Subcutaneous abdominal adipose tissue (tissue), 5 donors: ENCODE data around the gene RAP2A.

Experiments
- H3K27ac ChIP-seq: one replicate; pipeline ENCODE4 v1.7.0; 2013; ENCODE audit warnings: low read depth, mild to moderate bottlenecking, inconsistent platforms, low read length, moderate library complexity
- H3K27me3 ChIP-seq, 5 donors: one replicate each; pipeline ENCODE4 v1.7.0; 2013; ENCODE audit warnings: low read length in 5 of 5, inconsistent platforms in 1 of 5; ENCODE audit not compliant: control insufficient read depth in 5 of 5, insufficient read depth in 4 of 5
- H3K36me3 ChIP-seq, 5 donors: one replicate each; pipeline ENCODE4 v1.7.0; 2013; ENCODE audit warnings: low read length in 5 of 5; ENCODE audit not compliant: control insufficient read depth in 5 of 5, insufficient read depth in 5 of 5
- H3K4me1 ChIP-seq, 5 donors: one replicate each; pipeline ENCODE4 v1.7.0; 2013; ENCODE audit warnings: low read length in 5 of 5, mild to moderate bottlenecking in 3 of 5, moderate library complexity in 1 of 5; ENCODE audit not compliant: control insufficient read depth in 5 of 5, insufficient read depth in 5 of 5
- H3K4me3 ChIP-seq, 5 donors: one replicate each; pipeline ENCODE4 v1.7.0; 2013; ENCODE audit warnings: low read length in 5 of 5, low read depth in 1 of 5
- H3K9ac ChIP-seq, 5 donors: one replicate each; pipeline ENCODE4 v1.7.0; 2013; ENCODE audit warnings: low read length in 5 of 5, mild to moderate bottlenecking in 4 of 5, moderate library complexity in 3 of 5
- H3K9me3 ChIP-seq, 5 donors: one replicate each; pipeline ENCODE4 v1.7.0; 2013; ENCODE audit warnings: low read length in 5 of 5; ENCODE audit not compliant: control insufficient read depth in 5 of 5
- donor health status: healthy.
- donor health status: healthy.
- donor health status: healthy.
- donor health status: healthy.
- donor health status: healthy.

RAP2A gene

DNA sequence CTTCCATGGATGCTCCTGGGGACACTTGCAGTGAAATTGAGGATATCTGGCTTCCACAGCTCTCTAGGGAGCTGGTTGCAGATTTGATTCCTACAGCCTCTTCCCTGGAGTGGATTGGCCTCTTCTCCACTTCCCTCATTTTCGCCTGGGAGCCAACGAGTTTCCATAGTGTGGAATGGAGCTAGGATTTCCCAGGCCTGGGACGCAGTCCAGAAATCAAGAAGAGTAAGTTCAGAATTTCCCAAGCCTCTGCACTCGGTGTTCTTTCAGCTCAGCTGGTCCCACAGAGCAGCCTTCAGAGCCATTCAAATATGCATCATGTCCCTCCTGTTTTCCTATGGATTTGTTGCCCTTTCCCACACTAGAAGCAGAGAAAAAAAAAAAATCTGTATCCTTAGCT is 68.2 kb downstream of the RAP2A start:
- no peaks in the 10 kb centered on the region for H3K36me3 ChIP-seq
- no peak overlapping the region for H3K9ac ChIP-seq
- peaks cover 6 to 19% (median 15%) of the 10 kb centered on the region in 5 donors for H3K4me1 ChIP-seq
- H3K4me3 ChIP-seq: no peak overlapping the region
- no peaks in the 10 kb centered on the region for H3K9me3 ChIP-seq
- H3K27me3 ChIP-seq: no peaks in the 10 kb centered on the region
- no peak overlapping the region for H3K27ac ChIP-seq

DNA sequence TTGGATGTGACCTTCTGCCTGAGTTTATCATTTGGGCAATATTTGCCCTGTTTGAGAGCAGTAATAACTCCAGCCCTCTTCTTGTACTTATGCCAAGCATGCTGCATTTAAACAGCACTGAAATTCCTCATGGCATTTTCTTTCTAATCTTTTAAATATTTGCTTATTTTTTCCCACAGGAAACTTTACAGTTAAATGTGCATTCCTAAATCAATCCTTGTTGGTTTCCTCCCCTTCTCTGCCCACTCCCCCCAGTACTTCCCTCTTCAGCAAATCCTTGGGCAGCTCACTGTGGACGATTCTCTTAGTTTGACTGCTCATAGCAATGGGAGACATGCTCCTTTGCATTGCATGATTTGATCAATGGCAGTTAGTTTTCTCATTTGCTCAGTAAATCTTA is 68.7 kb downstream of the RAP2A start:
- Histone ChIP-seq H3K36me3 (no peaks in the 10 kb centered on the region), H3K9me3 (no peaks in the 10 kb centered on the region), H3K9ac (no peak overlapping the region), H3K4me1 (peaks cover 6 to 19% (median 15%) of the 10 kb centered on the region in 5 donors), H3K27ac (no peak overlapping the region), H3K4me3 (no peak overlapping the region), H3K27me3 (no peaks in the 10 kb centered on the region)

DNA sequence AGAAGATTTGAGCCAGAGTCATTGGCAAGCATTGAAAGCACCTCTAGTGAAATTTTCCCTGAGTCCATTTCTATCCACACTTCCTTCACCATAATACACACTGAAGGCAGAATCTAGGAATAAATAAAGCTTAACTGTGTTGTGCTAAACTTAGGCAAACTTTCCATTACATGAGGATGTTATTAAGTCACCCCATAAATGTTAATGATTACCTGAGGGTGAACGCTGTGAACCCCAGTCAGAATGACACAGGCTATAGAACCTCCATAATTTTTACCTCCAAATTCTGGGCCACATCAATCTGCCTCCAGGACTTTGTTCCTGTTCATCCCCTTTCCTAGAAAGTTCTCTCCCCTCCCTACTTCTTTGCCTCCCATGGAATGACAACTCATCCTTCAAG is 71.0 kb downstream of the RAP2A start:
- Histone ChIP-seq H3K27ac (no peak overlapping the region), H3K9ac (no peak overlapping the region), H3K9me3 (no peaks in the 10 kb centered on the region), H3K4me3 (no peak overlapping the region), H3K36me3 (no peaks in the 10 kb centered on the region), H3K27me3 (no peaks in the 10 kb centered on the region), H3K4me1 (peaks cover 6 to 19% (median 15%) of the 10 kb centered on the region in 5 donors)

DNA sequence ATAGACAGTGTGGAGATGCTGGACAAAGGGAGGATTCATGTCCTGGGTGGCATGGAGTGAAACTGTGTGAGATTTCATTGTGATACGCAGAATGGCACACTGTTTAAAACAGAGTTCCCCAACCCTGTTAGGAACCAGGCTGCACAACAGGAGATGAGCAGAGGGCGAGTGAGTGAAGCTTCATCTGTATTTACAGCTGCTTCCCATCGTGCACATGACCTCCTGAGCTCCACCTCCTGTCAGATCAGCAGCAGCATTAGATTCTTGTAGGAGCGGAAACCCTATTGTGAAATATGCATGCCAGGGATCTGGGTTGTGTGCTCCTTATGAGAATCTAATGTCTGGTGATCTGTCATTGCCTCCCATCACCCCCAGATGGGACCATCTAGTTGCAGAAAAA is 72.5 kb downstream of the RAP2A start:
- H3K9me3 ChIP-seq: no peaks in the 10 kb centered on the region
- H3K9ac ChIP-seq: no peak overlapping the region
- no peaks in the 10 kb centered on the region for H3K36me3 ChIP-seq
- H3K27me3 ChIP-seq: no peaks in the 10 kb centered on the region
- H3K4me1 ChIP-seq: peaks cover 6 to 19% (median 15%) of the 10 kb centered on the region in 5 donors
- no peak overlapping the region for H3K4me3 ChIP-seq
- H3K27ac ChIP-seq: no peak overlapping the region

DNA sequence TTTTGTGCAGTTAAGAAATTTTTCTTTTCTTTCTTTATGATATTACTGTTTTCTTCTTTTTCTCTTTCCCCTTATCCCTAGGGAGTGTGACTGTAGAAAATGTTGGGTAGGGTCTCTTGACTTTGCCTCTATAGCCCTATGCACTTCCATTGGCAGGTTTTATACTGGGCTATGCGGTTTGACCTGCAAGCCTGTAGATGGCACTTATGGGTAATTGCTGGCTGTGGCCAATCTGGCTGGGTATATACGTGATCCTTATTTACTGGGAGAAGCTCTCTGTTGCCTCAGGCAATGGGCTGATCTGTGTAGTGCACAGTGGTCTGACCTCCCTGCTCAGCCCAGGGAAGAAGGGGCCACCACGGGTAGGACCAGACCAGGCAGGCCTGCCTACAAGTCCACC is 78.8 kb downstream of the RAP2A start:
- Histone ChIP-seq H3K27ac (no peak overlapping the region), H3K9me3 (peaks cover 0 to 2% (median 0%) of the 10 kb centered on the region in 5 donors), H3K4me1 (no peaks in the 10 kb centered on the region), H3K9ac (no peak overlapping the region), H3K4me3 (no peak overlapping the region), H3K27me3 (no peaks in the 10 kb centered on the region), H3K36me3 (no peaks in the 10 kb centered on the region)

DNA sequence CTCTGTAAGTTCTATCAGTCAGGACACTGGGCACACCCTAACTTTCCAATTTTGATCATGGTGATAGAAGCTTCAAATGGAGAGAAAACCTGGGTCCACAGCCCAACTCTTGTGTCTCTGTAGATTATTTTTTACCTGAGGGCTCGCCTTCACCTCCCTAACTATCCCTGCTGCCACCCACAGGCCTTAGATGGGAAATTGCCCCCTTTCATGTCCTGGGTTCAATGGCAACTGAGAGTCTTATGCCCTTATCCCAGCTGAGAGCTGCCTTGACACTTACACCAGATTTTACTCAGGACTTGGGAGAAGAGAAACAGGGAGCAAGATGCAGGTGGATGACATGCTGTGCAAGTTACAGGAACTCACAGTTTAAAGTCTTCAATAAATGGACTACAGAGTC is 81.7 kb downstream of the RAP2A start:
- H3K27me3 ChIP-seq: no peaks in the 10 kb centered on the region
- H3K9ac ChIP-seq: no peak overlapping the region
- H3K27ac ChIP-seq: no peak overlapping the region
- H3K4me3 ChIP-seq: no peak overlapping the region
- peaks cover 0 to 2% (median 0%) of the 10 kb centered on the region in 5 donors for H3K9me3 ChIP-seq
- no peaks in the 10 kb centered on the region for H3K36me3 ChIP-seq
- no peaks in the 10 kb centered on the region for H3K4me1 ChIP-seq

DNA sequence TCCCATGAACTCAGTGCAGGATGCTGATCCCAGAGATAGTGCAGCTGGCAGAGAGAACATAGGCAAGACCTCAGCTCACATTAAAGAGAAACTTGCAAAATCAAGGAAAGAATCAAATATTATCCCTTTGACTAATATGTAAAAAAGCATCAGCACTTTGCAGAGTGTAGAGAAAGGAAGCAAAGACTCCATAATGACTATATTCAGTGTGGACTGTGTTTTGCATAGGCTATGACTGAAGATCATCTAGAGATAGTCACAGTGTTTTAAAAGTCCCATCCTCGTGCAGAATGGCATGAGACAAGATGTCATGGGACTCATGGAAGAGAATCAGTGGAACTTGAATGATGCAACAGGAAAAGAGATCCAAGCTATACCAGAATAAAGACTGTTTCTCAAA is 84.0 kb downstream of the RAP2A start:
- Histone ChIP-seq H3K27ac (no peak overlapping the region), H3K4me1 (no peaks in the 10 kb centered on the region), H3K9ac (no peak overlapping the region), H3K36me3 (no peaks in the 10 kb centered on the region), H3K4me3 (no peak overlapping the region), H3K27me3 (no peaks in the 10 kb centered on the region), H3K9me3 (peaks cover 0 to 2% (median 0%) of the 10 kb centered on the region in 5 donors)
